Hepatocyte (in vitro differentiated cells): ENCODE measurements around the gene CDH26.

Experiments used
- EZH2 ChIP-seq: fragments of 200-600 bp; sonication (generic); IDR thresholded peaks from 2 replicates; pipeline ENCODE4 v1.6.1; 2016; ENCODE audit warnings: antibody characterized with exemption, mild to moderate bottlenecking, borderline replicate concordance
- TF ChIP-seq, protein P1 (sequence below): fragments of 200-600 bp; sonication (generic); IDR thresholded peaks from 2 replicates; pipeline ENCODE4 v1.5.1; 2016; ENCODE audit warnings: antibody characterized with exemption, mild to moderate bottlenecking; ENCODE audit not compliant: poor library complexity

DNA sequence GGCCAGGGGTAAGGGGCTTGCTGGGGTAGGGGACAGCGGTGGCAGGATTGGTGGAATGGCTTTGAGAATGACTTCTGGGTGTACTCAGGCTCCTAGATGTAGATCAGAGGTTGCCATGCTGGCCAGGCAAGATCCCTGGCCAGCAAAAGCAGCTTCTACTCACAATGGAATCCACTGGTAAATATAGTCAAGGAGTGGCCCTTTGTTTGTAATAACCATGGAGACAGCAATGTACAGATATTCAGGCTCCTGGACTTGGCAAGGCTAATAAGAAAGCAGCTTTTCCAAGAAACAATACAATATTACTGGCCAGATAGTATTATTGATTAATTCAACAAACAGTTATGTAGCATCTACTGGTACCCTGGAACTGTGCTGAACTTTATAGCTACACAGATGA is 37.9 kb downstream of the CDH26 start:
- TF ChIP-seq EZH2, result no peak
- TF ChIP-seq, protein P1, sequence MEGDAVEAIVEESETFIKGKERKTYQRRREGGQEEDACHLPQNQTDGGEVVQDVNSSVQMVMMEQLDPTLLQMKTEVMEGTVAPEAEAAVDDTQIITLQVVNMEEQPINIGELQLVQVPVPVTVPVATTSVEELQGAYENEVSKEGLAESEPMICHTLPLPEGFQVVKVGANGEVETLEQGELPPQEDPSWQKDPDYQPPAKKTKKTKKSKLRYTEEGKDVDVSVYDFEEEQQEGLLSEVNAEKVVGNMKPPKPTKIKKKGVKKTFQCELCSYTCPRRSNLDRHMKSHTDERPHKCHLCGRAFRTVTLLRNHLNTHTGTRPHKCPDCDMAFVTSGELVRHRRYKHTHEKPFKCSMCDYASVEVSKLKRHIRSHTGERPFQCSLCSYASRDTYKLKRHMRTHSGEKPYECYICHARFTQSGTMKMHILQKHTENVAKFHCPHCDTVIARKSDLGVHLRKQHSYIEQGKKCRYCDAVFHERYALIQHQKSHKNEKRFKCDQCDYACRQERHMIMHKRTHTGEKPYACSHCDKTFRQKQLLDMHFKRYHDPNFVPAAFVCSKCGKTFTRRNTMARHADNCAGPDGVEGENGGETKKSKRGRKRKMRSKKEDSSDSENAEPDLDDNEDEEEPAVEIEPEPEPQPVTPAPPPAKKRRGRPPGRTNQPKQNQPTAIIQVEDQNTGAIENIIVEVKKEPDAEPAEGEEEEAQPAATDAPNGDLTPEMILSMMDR, result no peak
